Aorta (tissue), 5 donors: ENCODE results near the gene ADRA2A. TPM values are rescaled to one million over a fixed set of nuclear protein-coding genes. Genes with fewer than 3 reads are reported as not detected.

ENCODE experiments used
- ATAC-seq: fragments of 200-7000 bp; cut with Tn5 transposase; one replicate; pipeline ENCODE4 v1.9.1; 2022; ENCODE audit warnings: moderate library complexity; ENCODE audit not compliant: low FRiP score
- DNase-seq, 2 donors: peaks; one replicate each; pipeline ENCODE4 v3.0.0-alpha.2; 2020
- H3K27ac ChIP-seq, 2 donors: one replicate each; pipeline ENCODE4 v1.5.1; 2013; ENCODE audit warnings: low read length in 2 of 2, mild to moderate bottlenecking in 2 of 2, moderate library complexity in 2 of 2, control low read depth in 1 of 2, inconsistent platforms in 1 of 2, low read depth in 1 of 2
- H3K27me3 ChIP-seq, 2 donors: one replicate each; pipeline ENCODE4 v1.6.1; 2013; ENCODE audit warnings: control low read depth in 1 of 2, low read length in 1 of 2, mild to moderate bottlenecking in 1 of 2, moderate library complexity in 1 of 2; ENCODE audit not compliant: insufficient read depth in 2 of 2, control insufficient read depth in 1 of 2
- H3K36me3 ChIP-seq, 2 donors: one replicate each; pipeline ENCODE4 v1.6.1; 2013; ENCODE audit warnings: control low read depth in 1 of 2, low read length in 1 of 2, mild to moderate bottlenecking in 1 of 2; ENCODE audit not compliant: insufficient read depth in 2 of 2, control insufficient read depth in 1 of 2
- H3K4me1 ChIP-seq, 2 donors: one replicate each; pipeline ENCODE4 v1.6.1; 2013; ENCODE audit warnings: low read length in 2 of 2, control low read depth in 1 of 2, mild to moderate bottlenecking in 1 of 2, moderate library complexity in 1 of 2; ENCODE audit not compliant: insufficient read depth in 2 of 2, control insufficient read depth in 1 of 2
- H3K4me3 ChIP-seq, 2 donors: one replicate each; pipeline ENCODE4 v1.5.1; 2013; ENCODE audit warnings: low read length in 2 of 2, control low read depth in 1 of 2, mild to moderate bottlenecking in 1 of 2
- H3K9me3 ChIP-seq: one replicate; pipeline ENCODE4 v1.6.1; 2013; ENCODE audit warnings: mild to moderate bottlenecking, low read length; ENCODE audit not compliant: control insufficient read depth
- WGBS, 2 donors: extraction: QIAGEN DNeasy Blood & Tissue Kit; methylation state at CpG; one replicate each; pipeline ENCODE4 v1.1.7; 2013; 5-methylcytosine and 5-hydroxymethylcytosine counted together
- intact Hi-C, 2 donors: fragments of 100-400 bp; cut with DNase I; formaldehyde crosslinking; loops; one replicate each; pipeline versions ENCODE4 v1.14.2 to v1.15.0; 2022
- polyA plus RNA-seq, 2 donors: library from polyadenylated mRNA; stranded (reverse); fragments of 200-250 nt; gene quantifications; one replicate each; pipeline ENCODE4 v1.2.3, GENCODE V29; 2013
- total RNA-seq, 2 donors: library from RNA; stranded (reverse); fragmentation: NEBNext Ultra II Directional; extraction: Animal tissue kit (Norgen Biotek cat#: 25700); gene quantifications; one replicate each; pipeline ENCODE4 v1.2.1, GENCODE V29; 2021
- donor health status: healthy with polysubstance abuse.
- donor health status: Bipolar disorder and iron deficiency.
- donor health status: DM: no; HTN: no; CAD: no.
- donor health status: DM: no; HTN: no; CAD: no.
- donor health status: DM: yes; HTN: yes; CAD: no.

ADRA2A gene
- total and polyA plus RNA-seq, 4 donors = 0.13 to 11.5 (median 5.9) TPM

DNA sequence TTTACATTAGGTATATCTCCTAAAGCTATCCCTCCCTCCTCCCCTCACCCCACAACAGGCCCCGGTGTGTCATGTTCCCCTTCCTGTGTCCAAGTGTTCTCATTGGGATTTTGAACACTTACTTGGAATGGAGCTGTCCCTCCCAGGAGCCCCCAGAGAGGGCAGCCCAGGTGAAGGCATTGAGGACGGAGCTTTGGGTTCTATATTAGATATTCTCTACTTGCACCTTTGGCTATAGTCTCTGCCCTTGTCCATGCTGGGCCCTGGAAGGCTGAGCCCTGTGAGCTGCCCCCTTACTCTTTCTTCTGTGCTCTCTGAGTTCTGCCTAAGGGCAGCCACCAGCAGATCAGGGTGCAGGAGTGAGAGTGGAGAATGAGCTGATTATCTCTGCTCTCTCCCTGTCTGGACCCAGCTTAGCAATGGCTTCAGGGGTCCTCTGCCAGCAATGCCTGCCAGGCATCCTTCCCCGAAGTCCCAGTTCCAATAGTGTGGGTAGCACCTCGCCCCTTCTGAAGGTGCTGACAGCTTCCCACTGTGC is 11.2 kb downstream of the ADRA2A start:
- no peak for ATAC-seq
- Histone ChIP-seq H3K36me3 (no peaks in the 10 kb centered on the region), H3K27me3 (peaks cover 0 to 2% of the 10 kb centered on the region in 2 donors), H3K27ac (no peak overlapping the region), H3K4me1 (no peaks in the 10 kb centered on the region), H3K9me3 (no peaks in the 10 kb centered on the region), H3K4me3 (no peak overlapping the region)
- 77 to 81% methylated on average over 4 of the region's 4 CpGs for WGBS, 2 donors
- intact Hi-C loops = no loop called here
- no peak for DNase-seq

DNA sequence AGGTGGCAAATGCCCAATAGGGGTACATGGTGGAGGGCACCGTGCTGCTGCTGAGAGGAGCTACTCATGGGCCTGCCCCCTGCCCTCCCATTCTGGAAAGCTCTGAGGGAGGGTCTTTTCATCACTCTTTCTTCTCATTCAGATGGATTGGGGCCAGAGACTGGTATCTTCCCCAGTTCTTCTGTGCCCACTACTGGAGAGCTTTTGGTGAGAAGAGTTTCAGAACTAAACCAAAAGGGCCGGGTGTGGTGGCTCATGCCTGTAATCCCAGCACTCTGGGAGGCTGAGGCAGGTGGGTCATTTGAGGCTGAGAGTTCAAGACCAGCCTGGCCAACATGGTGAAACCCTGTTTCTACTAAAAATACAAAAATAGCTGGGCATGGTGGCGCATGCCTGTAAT is 12.5 kb downstream of the ADRA2A start:
- H3K27ac ChIP-seq = no peak overlapping the region
- no peaks in the 10 kb centered on the region for H3K4me1 ChIP-seq
- 86 to 95% methylated on average over 3 of the region's 3 CpGs for WGBS, 2 donors
- H3K9me3 ChIP-seq = no peaks in the 10 kb centered on the region
- no peaks in the 10 kb centered on the region for H3K36me3 ChIP-seq
- H3K27me3 ChIP-seq = peaks cover 0 to 2% of the 10 kb centered on the region in 2 donors
- ATAC-seq (no peak), DNase-seq (no peak)
- H3K4me3 ChIP-seq = no peak overlapping the region
- intact Hi-C loops = no loop called here

- Histone ChIP-seq H3K27ac (no peak overlapping the region), H3K36me3 (no peaks in the 10 kb centered on the region), H3K4me1 (no peaks in the 10 kb centered on the region), H3K27me3 (peaks cover 0 to 2% of the 10 kb centered on the region in 2 donors), H3K4me3 (no peak overlapping the region), H3K9me3 (no peaks in the 10 kb centered on the region)
- DNase-seq (no peak), ATAC-seq (no peak)
- 85 to 86% methylated on average over 7 of the region's 7 CpGs for WGBS, 2 donors
- intact Hi-C loops = no loop called here
Measured at GRCh38 chr10:111091833-111092232, 15.0 kb downstream of the ADRA2A start.

GRCh38 chr10:111093741-111094380 is 17.0 kb downstream of the ADRA2A start:
- no peaks in the 10 kb centered on the region for H3K4me1 ChIP-seq
- ATAC-seq (no peak), DNase-seq (no peak)
- intact Hi-C loops = no loop called here
- 76 to 83% methylated on average over 3 of the region's 3 CpGs for WGBS, 2 donors
- H3K27me3 ChIP-seq = peaks cover 0 to 2% of the 10 kb centered on the region in 2 donors
- no peak overlapping the region for H3K27ac ChIP-seq
- H3K4me3 ChIP-seq = no peak overlapping the region
- H3K36me3 ChIP-seq = no peaks in the 10 kb centered on the region
- H3K9me3 ChIP-seq = no peaks in the 10 kb centered on the region

GRCh38 chr10:111098679-111099437 is 22.0 kb downstream of the ADRA2A start:
- Histone ChIP-seq H3K4me1 (no peaks in the 10 kb centered on the region), H3K9me3 (no peaks in the 10 kb centered on the region), H3K27me3 (no peaks in the 10 kb centered on the region), H3K4me3 (no peak overlapping the region), H3K36me3 (no peaks in the 10 kb centered on the region), H3K27ac (no peak overlapping the region)
- intact Hi-C loops = no loop called here
- DNase-seq (no peak), ATAC-seq (no peak)
- WGBS, 2 donors = 79 to 86% methylated on average over 1 of the region's 1 CpG

- 24 to 35% methylated on average over 5 of the region's 5 CpGs for WGBS, 2 donors
- Histone ChIP-seq H3K4me1 (no peaks in the 10 kb centered on the region), H3K27ac (no peak overlapping the region), H3K36me3 (no peaks in the 10 kb centered on the region), H3K4me3 (no peak overlapping the region), H3K27me3 (no peaks in the 10 kb centered on the region), H3K9me3 (no peaks in the 10 kb centered on the region)
- DNase-seq (peak in 1 of 2 donors; percentile 14), ATAC-seq (no peak)
- intact Hi-C loops = no loop called here
Measured at GRCh38 chr10:111100198-111100597, 23.4 kb downstream of the ADRA2A start.

- no peaks in the 10 kb centered on the region for H3K4me1 ChIP-seq
- intact Hi-C loops = no loop called here
- H3K4me3 ChIP-seq = no peak overlapping the region
- WGBS, 2 donors = 79 to 80% methylated on average over 4 of the region's 4 CpGs
- H3K27me3 ChIP-seq = no peaks in the 10 kb centered on the region
- H3K9me3 ChIP-seq = no peaks in the 10 kb centered on the region
- DNase-seq (peak in 1 of 2 donors; percentile 17), ATAC-seq (no peak)
- no peak overlapping the region for H3K27ac ChIP-seq
- H3K36me3 ChIP-seq = no peaks in the 10 kb centered on the region
Measured at GRCh38 chr10:111101796-111102195, 25.0 kb downstream of the ADRA2A start.

DNA sequence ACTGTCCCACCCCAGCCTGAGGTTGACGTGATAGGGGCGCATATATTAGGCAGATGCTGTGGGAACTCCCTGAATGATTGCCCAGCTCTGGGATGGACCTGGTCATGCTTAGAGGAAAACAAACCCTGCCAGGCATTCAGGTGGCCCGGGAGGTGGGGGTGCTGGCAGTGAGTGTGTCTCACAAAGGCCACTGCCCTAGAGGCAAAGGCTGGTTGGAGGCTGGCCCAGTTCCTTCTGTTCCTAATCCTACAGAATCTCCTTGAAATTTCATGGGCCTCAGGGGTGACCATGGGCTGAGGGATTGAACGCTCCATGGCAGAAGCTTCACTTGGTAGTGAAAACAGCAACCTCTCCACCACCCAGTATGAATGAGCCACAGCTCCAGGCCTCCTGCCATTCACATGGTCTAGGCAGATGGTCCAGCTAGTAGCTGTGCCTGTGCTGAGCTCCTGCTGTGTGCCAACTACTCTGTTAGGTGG is 25.6 kb downstream of the ADRA2A start:
- 81 to 89% methylated on average over 4 of the region's 4 CpGs for WGBS, 2 donors
- no peaks in the 10 kb centered on the region for H3K27me3 ChIP-seq
- peak in 1 of 2 donors; percentile 50 for DNase-seq
- no peak for ATAC-seq
- H3K9me3 ChIP-seq = no peaks in the 10 kb centered on the region
- H3K4me1 ChIP-seq = no peaks in the 10 kb centered on the region
- H3K36me3 ChIP-seq = no peaks in the 10 kb centered on the region
- intact Hi-C loops = no loop called here
- no peak overlapping the region for H3K27ac ChIP-seq
- H3K4me3 ChIP-seq = no peak overlapping the region
